HG02884 (cell line): Measurements from ENCODE around the gene ZNF277.
"Not testable (repeated sequence)": the region's sequence is repeated elsewhere in the genome, so short reads cannot be mapped to it uniquely, and the experiment has no call there.

ENCODE experiments used
- ATAC-seq: cut with Tn5 transposase; IDR thresholded peaks from one replicate; pipeline ENCODE4 v1.9.1; 2021; ENCODE audit warnings: mild to moderate bottlenecking, moderate library complexity; ENCODE audit not compliant: unreplicated experiment

The ZNF277 gene

GRCh38 chr7:112385516-112385915 is 179.0 kb downstream of the ZNF277 start:
- no peak for ATAC-seq

- no peak for ATAC-seq
Measured at GRCh38 chr7:112386619-112387018, 180.1 kb downstream of the ZNF277 start.

GRCh38 chr7:112390167-112390566 is 183.7 kb downstream of the ZNF277 start:
- ATAC-seq = no peak

- not testable (repeated sequence) for ATAC-seq
Measured at GRCh38 chr7:112391079-112391821, 184.8 kb downstream of the ZNF277 start.

- peak; percentile 82 for ATAC-seq
Measured at GRCh38 chr7:112391841-112392286, 185.4 kb downstream of the ZNF277 start.
